GM18498 (cell line): ENCODE measurements around the gene MAPKAPK5.
"Not testable (repeated sequence)": the region's sequence is repeated elsewhere in the genome, so short reads cannot be mapped to it uniquely, and the experiment has no call there.

Experiments
- ATAC-seq: cut with Tn5 transposase; IDR thresholded peaks from one replicate; pipeline ENCODE4 v1.9.1; 2021; ENCODE audit warnings: mild to moderate bottlenecking, moderate library complexity; ENCODE audit not compliant: unreplicated experiment

The MAPKAPK5 gene

DNA sequence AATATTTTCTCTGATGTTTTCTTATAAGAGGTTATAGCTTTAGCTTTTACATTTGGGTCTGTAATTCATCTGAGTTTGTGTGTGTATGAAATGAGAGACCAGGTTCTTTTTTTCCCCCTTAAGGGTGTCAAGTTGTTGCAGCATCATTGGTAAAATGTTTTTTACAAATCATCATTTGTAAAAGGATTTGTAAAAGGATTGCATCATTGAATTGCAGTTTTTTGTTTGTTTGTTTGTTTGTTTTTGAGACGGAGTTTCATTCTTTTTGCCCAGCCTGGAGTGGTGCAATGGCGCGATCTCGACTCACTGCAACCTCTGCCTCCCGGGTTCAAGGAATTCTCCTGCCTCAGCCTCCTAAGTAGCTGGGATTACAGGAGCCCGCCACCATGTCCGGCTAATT lies 31.1 kb downstream of the MAPKAPK5 start:
- ATAC-seq: no peak

DNA sequence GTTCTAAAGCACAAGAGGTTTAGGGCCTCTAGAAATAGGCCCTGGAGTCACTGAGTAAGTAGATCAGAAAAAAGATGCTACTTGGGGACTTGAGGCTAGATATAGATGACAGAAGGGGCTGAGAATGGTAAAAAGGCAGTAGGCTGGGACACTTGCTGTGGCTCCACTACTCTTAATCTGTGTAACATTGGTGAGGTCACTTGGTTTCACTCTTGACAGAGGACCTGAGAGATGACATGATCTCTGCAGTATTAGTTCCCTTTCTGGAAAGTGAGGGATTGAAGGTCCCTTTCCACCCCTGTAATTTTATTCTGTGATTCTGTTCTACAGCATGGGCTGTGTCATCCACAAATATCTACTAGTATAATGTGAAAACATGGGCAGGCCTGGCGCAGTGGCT lies 39.7 kb downstream of the MAPKAPK5 start:
- no peak for ATAC-seq

DNA sequence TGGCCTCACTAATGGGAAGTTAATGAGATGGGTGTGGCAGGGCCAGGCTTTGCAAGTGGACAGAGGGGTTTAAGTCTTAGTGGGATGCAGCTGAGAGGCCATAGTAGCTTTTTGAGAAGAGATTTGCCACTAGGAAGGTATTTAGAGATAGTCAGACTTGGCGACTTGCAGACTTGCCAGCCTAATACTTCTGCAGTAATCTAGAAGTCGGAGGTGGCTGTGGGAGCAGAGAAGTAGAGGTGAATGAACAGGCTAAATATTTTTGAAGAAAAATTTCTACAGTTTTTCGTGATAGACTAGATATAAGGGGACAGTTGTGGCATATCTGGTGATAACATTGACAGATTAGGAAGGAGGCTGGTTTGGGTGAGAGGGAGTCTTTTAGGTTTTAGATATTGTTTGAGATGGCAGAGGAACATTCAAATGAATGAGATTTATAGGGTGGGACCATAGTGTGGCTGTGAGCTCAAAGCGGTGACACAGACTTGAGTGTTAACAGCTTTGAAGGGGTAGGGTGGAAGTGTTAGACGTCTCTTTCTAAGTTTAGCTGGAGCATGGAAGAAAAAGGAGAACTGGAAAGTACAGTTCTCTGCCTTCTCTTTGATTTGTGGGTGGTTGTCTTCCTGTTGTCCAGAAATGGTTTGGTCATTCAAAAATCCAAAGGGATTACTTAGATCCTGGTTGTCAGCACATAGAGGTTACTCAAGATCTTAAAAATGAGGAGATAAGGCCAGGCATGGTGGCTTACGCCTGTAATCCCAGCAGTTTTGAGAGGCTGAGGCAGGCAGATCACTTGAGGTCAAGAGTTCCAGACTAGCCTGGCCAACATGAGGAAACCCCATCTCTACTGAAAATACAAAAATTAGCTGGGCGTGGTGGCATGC lies 44.9 kb downstream of the MAPKAPK5 start:
- ATAC-seq: no peak

DNA sequence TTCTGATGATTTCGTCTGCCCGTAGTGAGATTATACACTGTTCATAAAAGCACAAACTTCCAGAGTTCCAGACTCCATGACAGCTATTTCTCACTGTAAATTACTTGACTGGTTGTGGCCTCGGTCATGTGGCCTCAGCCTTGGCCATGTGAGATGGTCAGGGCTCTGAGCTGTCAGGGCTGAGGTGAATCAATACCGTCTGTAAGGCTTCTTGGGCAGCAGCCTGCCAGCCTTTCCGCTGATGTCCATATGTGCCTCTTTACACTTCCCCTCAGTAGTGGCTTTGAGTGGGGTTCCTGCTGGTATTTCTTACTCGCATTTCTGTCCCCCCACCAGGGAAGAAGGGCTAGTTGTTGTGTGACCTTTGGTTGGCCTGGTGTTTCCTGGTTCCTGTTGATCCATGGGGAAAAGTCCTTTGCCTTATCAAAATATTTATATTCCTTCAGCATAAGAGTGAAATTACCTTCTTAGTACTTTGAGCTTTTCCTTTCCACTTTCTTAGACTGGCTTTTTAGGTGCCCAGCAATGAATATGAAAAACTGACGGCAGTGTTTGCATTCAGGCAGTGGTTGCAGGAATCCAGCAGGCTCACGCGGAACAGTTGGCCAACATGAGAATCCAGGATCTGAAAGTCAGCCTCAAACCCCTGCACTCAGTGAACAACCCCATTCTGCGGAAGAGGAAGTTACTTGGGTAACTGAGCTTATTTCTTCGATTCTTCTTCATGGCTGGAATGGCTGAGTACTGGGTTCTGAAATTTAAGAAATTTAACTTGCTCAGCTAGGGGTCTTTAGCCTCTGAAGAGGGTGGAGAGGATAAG lies 46.1 kb downstream of the MAPKAPK5 start:
- no peak for ATAC-seq

DNA sequence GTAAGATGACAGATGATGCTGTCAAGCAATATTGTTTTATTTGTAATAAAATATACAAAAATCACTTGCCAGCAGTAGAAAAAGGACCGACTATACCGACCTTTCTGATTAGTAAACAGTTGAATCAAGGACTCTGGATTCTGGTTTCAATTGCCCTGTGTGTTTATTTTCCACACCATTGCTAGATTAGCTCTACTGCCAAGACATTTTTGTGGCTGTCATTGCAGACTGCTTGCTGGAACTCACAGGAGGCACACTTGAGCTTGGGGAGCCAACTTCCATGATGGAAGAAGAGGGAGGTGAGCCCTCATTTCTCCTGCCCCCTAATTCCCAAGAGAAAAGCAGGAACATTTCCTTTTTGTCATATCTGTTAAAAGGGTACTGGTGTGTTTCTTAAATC lies 51.3 kb downstream of the MAPKAPK5 start:
- no peak for ATAC-seq

DNA sequence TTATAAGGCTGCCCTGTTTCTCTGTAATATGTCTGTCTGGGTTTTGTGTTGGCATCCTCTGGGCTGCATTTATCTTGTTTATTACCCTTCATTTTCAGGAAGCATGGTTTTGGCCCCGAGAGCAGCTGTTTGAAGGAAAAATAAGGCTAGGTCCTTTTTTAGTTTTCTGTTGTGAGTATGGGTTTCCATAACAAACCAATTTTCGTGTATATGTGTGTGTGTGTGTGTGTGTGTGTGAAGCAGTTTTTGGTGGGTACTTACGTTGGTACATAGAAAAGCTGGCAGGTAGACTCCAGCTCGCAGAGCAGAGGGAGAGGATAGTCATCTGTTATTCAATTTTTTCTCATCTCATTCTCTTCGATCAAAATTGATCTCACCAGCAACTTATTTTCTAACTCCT lies 52.5 kb downstream of the MAPKAPK5 start:
- no peak for ATAC-seq

DNA sequence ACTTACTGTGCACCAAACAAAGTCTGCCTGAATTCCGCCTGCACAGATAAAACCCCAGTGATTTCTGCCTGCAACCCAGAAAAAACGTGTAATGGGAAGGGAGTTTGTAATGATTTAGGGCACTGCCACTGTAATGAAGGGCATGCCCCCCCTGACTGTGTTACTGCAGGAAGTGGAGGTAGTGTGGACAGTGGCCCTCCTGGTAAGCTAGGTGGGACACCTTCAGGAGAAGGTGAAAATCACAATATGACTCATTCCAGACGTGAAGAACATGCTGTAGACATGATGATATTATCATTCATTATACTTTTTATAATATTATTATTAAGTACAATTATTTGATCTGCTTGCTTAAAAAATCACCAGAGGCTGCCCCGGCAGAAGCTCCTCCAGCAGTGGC lies 59.2 kb downstream of the MAPKAPK5 start:
- no peak for ATAC-seq

DNA sequence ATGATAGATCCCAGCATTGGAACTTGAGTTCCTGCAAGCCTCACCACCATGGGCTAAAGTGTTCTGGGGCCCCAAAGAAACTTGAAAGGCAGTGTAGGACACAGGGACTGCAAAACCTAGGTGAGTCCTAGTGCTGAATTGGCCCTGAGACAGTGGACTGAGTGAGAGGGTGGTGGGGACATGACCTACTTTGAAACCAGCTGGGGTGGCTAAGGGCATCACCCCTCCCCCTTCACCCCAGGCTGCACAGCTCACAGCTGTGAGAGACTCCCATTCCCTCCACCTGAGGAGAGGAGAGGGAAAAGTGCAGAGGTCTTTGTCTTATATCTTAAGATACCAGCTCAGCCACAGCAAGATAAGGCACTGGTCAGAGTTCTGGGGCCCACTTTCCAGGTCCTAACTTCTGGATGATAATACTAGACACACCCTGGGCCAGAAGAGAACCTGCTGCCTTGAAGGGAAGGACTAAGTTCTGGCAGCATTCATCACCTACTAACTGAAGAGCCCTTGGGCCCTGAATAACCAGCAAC lies 62.5 kb downstream of the MAPKAPK5 start:
- ATAC-seq: no peak

DNA sequence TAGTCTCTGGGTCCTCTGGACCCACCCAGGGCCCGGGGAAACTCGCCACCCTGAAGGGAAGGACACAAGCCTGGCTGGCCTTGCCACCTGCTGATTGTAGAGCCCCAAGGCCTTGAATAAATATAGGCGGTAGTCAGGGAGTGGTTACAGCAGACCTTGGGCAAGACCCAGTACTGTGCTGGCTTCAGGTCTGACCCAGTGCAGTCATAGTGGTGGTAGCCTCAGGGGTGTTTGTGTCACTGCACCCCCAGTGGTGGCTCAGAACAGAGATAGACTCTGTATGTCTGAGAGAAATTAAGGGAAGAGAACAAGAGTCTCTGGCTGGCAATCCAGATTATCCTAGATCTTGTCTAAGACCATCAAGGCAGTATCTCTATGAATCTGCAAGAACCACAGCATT lies 63.5 kb downstream of the MAPKAPK5 start:
- no peak for ATAC-seq

DNA sequence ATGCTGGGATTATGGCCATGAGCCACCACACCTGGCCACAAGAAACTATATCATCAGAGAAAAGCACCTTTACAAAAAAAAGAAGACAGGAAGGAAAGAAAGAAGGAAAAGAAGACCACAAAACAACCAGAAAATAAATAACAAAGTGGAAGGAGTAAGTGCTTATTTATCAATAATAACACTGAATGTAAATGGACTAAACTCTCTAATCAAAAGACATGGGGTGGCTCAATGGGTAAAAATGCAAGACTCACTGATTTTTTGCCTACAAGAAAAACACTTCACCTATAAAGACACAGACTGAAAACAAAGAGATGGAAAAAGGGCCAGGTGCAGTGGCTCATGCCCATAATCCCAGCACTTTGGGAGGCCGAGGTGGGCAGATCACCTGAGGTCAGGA lies 65.7 kb downstream of the MAPKAPK5 start:
- ATAC-seq: no peak

DNA sequence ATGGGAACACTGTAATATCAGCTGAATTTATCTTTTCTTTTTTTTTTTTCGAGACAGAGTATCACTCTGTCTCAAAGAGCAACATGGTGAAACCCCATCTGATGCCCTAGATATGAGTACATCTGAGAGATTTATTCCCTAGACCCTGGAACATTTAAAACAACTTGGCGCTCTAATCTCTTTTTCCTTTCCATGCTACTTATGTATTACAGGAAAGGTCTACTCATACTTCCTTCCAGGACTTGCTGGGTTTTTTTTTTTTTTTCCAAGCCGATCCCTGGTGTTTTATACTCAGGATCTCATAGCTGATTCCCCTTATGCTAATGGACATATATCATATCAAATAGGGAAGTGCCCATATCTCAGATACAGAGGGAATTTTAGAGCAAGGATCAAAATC lies 83.1 kb downstream of the MAPKAPK5 start:
- no peak for ATAC-seq

DNA sequence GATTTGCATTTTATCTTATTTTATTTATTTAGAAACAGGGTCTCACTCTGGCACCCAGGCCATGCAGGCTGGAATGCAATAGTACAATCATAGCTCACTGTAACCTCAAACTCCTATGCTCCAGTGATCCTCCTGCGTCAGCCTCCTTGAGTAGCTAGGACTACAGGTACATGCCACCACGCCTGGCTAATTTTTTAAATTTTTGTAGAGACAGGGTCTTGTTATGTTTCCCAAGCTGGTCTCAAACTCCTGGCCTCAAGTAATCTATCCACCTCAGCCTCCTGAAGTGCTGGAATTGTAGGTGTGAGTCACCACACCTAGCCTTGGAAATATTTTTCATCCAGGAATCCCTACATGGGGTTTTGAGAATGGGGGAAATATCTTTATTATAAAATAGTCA lies 84.6 kb downstream of the MAPKAPK5 start:
- no peak for ATAC-seq

DNA sequence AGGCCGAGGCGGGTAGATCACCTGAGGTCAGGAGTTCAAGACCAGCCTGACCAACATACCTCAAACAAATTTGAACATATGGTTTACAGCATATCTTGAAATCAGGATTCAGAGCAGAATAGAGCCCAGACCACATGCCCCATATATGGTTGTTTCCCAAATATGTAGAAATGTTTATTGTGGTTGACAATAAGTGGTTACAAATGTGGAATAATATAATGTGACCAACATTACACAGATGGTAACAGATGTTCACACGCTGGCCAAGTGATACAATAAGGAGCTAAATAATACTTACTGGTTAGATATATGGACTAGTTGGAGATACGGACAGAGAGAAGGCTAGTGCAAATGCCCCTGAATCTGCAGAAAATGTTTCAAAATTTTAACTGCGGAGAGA lies 85.3 kb downstream of the MAPKAPK5 start:
- no peak for ATAC-seq

DNA sequence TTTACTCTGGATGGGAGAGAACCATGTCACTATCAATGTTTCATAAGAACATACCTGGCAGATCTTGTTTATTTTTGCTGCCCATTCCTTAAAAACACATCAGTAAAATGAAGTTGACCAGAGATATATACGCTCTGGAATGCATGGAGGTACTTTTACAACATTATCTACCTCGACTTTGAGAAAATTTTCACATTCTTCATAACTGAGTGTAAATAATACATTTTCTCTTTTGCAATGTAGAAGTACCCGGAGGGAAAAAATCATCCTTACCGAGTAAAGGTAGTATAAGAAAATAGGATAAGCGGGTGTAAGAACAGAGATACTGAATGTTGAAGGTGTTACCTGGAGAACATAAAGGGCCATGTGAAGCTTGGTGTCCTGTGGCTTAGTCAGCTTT lies 90.2 kb downstream of the MAPKAPK5 start:
- no peak for ATAC-seq

DNA sequence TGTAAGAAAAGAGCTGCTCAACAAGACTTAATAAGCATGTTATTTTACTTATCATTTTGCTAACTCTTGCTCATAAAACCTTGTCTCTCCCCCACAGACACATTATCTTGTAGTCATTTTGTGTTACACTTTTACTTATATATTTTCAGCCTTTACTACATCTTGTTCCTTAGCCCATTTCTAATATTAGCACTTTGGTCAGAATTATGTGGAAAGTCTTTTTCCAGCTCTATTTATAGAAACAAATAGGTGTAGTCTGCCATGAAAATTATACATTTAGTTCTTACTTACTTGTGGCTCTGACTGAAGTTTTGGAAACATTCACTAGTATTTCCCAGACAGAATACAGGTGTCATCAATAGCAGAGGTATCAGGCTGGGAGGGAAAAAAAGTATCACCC lies 94.8 kb downstream of the MAPKAPK5 start:
- no peak for ATAC-seq

DNA sequence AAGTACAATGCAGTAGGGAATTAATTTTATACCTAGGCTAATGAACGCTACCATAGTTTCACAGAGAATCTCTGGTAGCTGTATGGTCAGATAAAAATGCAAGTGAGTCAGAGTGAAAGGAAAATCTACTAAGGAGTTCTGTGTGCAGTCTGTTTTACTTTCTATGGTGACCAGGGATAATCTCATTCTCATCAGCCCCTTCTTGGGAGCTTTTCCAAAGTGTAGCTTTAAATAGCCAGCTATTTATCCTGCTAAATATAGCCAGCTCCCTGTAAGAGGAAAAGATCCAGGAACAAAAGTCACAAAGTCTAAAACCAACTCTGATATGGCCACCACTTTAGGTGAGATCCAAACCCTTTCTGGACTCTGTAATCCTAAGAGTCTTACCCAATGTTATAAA lies 95.4 kb downstream of the MAPKAPK5 start:
- ATAC-seq: no peak

DNA sequence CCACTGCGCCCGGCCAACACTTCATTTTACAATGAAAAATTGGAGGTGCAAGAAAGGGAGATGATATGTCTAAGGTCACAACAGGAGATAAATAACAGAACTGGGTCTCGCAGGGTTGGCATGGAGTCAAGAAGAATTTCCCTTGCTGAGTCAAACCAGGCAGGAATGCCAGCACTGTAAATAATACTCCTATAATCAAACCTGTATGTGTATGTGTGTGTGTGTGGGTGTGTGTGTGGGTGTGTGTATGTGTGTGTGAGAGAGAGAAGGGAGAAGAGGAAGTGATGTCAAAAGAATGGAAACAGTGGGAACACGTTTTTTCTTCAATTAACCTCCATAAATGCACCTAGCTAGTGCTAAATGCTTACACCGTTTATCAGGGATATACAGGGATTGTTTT lies 100.5 kb downstream of the MAPKAPK5 start:
- ATAC-seq: no peak

DNA sequence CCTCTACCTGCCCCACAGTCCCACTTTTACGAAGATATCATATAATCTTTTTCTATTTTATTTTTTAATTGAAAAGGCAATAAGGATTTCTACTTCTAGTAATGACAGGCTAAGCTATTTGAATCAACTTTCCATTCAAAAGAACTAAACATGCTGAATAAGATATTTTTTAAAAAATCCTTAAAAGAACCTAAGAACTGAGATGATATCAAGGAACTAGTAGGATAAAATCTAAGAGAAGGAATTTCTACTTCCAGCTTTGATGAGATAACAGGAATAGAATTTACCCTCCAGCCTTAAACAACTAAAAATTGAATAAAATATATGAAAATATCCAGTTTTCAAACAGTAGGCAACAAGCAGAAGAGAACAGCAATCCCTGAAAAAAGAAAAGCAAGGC lies 101.9 kb downstream of the MAPKAPK5 start:
- no peak for ATAC-seq

DNA sequence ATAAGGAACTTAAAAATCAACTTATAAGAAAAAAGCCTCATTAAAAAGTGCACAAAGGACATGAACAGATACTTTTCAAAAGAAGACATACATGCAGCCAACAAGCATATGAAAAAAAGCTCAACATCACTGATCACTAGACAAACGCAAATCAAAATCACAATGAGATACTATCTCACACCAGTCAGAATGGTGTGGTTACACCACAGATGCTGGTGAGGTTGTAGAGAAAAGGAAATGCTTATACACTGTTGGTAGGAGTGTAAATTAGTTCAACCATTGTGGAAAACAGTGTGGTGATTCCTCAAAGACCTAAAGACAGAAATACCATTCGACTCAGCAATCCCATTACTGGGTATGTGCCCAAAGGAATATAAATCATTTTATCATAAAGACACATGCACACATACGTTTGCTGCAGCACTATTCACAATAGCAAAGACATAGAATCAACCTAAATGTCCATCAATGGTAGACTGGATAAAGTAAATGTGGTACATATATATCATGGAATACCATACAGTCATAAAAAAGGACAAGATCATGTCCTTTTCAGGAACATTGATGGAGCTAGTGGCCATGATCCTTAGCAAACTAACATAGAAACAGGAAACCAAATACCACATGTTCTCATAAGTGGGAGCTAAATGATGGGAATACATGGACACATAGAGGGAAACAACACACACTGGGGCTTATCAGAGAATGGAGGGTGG lies 109.1 kb downstream of the MAPKAPK5 start:
- not testable (repeated sequence) for ATAC-seq
